Measurements from ENCODE around the gene AGPAT1.
"Not testable (repeated sequence)": the region's sequence is repeated elsewhere in the genome, so short reads cannot be mapped to it uniquely, and the experiment has no call there.

AGPAT1 gene

GRCh38 chr6:32212076-32212760 lies 36.3 kb upstream of the AGPAT1 start:
- in situ Hi-C loops (cut with MboI; ENCODE audit: low sequenced_read_pairs, unreplicated experiment) = no loop called here
- no peak for TF ChIP-seq CTCF (IDR thresholded peaks at IDR 0.05; ENCODE audit: borderline replicate concordance, control extremely low read depth, extremely low read depth, insufficient read depth, missing control alignments)
- no peak for DNase-seq (ENCODE audit: low spot score)

GRCh38 chr6:32211432-32211831 lies 35.5 kb upstream of the AGPAT1 start:
- DNase-seq (ENCODE audit: low spot score); in situ Hi-C loops (cut with MboI; ENCODE audit: low sequenced_read_pairs, unreplicated experiment): not testable (repeated sequence)

- DNase-seq (ENCODE audit: low spot score) = no peak
- in situ Hi-C loops (cut with MboI; ENCODE audit: low sequenced_read_pairs, unreplicated experiment) = no loop called here
- no peak for TF ChIP-seq CTCF (IDR thresholded peaks at IDR 0.05; ENCODE audit: borderline replicate concordance, control extremely low read depth, extremely low read depth, insufficient read depth, missing control alignments)
Observed at GRCh38 chr6:32210191-32210601, 34.3 kb upstream of the AGPAT1 start.

- no peak for DNase-seq (ENCODE audit: low spot score)
- TF ChIP-seq CTCF (IDR thresholded peaks at IDR 0.05; ENCODE audit: borderline replicate concordance, control extremely low read depth, extremely low read depth, insufficient read depth, missing control alignments) = no peak
- in situ Hi-C loops (cut with MboI; ENCODE audit: low sequenced_read_pairs, unreplicated experiment) = no loop called here
Observed at GRCh38 chr6:32208996-32209395, 33.1 kb upstream of the AGPAT1 start.

- in situ Hi-C loops (cut with MboI; ENCODE audit: low sequenced_read_pairs, unreplicated experiment) = no loop called here
- TF ChIP-seq CTCF (IDR thresholded peaks at IDR 0.05; ENCODE audit: borderline replicate concordance, control extremely low read depth, extremely low read depth, insufficient read depth, missing control alignments) = no peak
- no peak for DNase-seq (ENCODE audit: low spot score)
Observed at GRCh38 chr6:32204268-32204715, 28.4 kb upstream of the AGPAT1 start.

DNA sequence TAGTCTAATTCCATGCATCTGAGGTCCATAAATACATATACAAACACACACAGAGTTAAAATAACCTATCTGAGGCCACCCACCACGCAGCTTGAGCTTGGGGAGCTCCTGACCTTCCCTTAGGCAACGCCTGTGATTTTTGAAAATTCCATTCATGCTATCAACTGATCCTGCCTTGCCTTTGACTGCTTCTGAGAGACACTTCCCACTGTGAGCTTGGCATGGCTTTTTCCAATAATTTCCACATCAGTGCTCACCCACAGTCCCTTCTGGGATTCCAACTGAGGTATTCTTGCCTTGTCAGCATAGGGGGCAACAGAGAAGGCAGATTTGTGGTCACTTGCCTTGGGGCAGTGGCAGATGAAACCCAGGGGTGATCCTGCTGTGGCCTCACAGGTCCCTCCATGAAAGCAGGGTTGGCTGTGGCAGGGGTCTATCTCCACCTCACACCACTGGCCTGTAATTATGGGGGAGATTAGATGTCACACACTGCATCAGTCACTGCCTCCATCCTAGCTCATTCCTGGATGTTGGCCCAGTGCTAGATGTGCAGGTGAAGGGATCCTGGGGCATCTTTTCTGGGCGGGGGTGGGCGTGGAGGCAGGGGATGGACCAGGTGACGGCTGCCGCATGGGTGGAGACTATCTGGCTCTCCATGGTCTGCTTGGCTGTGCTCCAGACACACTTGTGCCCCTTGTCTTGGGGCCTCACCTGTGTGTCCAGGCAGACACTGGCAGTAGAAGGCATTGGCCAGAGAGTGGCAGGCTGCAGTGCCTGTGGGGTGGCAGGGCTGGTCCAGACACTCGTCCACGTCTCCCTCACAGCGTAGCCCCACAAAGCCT lies 27.8 kb upstream of the AGPAT1 start:
- TF ChIP-seq CTCF (IDR thresholded peaks at IDR 0.05; ENCODE audit: borderline replicate concordance, control extremely low read depth, extremely low read depth, insufficient read depth, missing control alignments) = no peak
- in situ Hi-C loops (cut with MboI; ENCODE audit: low sequenced_read_pairs, unreplicated experiment) = no loop called here
- no peak for DNase-seq (ENCODE audit: low spot score)

GRCh38 chr6:32202186-32202585 lies 26.3 kb upstream of the AGPAT1 start:
- in situ Hi-C loops (cut with MboI; ENCODE audit: low sequenced_read_pairs, unreplicated experiment) = no loop called here

More at GRCh38 chr6:32202186-32202585, 26.3 kb upstream of the AGPAT1 start:
- no peak for TF ChIP-seq CTCF (IDR thresholded peaks at IDR 0.05; ENCODE audit: borderline replicate concordance, control extremely low read depth, extremely low read depth, insufficient read depth, missing control alignments)
- no peak for DNase-seq (ENCODE audit: low spot score)

Measured in GM13976 (cell line).